NCI-H2107 treated with DMSO at 0.1 percent for 48 hours (cell line): Measurements from ENCODE around the gene HOXD10.

Experiments
- DNase-seq: peaks from one replicate; lab custom pipeline; 2025; ENCODE audit not compliant: unreplicated experiment; lab: John Stamatoyannopoulos, UW

Gene HOXD10

DNA sequence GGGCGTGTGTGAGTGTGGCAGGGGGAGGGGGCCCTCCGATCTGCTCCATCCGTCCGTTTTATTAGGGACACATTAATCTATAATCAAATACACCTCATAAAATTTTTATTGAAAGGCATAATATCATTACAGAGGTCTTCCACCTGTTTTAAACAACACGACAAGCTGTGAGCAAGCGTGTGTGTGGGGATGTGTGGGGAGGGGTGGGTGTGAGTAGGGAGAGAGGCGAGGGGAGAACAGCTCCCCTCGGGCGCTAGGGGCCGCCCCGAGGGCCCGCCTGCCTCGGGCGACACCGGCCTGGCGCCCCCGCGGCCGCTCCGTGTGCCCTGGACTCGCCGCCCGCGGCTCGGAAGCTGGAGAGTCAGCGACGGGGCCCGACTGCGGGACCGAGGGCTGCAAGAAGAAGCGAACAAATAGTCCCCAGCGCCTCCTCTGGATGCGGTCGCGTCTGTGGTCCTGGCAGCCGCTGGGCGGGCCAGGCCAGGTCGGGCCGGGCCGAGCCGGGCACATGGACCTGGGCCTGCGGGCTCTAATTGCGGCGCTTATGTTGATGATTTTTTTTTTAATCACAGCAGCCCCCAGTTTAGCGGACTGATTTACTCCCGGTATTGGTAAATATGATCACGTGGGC lies 5.6 kb downstream of the HOXD10 start:
- DNase-seq: no peak

DNA sequence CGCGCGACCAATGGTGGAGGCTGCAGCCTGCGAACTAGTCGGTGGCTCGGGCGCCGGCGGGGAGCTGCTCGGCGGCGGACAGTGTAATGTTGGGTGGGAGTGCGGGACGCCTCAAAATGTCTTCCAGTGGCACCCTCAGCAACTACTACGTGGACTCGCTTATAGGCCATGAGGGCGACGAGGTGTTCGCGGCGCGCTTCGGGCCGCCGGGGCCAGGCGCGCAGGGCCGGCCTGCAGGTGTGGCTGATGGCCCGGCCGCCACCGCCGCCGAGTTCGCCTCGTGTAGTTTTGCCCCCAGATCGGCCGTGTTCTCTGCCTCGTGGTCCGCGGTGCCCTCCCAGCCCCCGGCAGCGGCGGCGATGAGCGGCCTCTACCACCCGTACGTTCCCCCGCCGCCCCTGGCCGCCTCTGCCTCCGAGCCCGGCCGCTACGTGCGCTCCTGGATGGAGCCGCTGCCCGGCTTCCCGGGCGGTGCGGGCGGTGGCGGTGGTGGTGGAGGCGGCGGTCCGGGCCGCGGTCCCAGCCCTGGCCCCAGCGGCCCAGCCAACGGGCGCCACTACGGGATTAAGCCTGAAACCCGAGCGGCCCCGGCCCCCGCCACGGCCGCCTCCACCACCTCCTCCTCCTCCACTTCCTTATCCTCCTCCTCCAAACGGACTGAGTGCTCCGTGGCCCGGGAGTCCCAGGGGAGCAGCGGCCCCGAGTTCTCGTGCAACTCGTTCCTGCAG lies 6.3 kb downstream of the HOXD10 start, which contains the start of gene HOXD9:
Gene HOXD9 (plus strand): TSS at position 37 of the 728 bp plus-strand sequence. CDS start 50 bp downstream, at position 87.
- DNase-seq: no peak

DNA sequence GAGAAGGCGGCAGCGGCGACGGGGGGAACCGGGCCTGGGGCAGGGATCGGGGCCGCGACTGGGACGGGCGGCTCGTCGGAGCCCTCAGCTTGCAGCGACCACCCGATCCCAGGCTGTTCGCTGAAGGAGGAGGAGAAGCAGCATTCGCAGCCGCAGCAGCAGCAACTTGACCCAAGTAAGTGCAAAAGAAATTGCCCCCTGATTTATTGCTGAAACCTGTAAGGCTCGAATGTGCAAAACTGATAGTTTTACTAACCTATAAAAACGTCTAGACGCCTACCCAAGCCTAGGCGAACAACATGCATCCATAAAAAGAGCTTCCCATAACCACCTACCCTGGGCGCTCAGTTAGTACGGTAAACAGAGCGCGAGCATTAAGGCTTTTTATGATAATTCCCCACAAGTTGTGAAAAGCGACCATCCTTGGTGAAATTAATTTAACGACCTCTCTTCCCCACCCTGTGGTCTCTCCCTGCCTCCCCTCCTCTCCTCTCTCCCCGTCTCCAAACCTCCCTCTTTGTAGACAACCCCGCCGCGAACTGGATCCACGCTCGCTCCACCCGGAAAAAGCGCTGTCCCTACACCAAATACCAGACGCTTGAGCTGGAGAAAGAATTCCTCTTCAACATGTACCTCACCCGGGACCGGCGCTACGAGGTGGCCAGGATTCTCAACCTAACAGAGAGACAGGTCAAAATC lies 7.0 kb downstream of the HOXD10 start:
- DNase-seq: no peak

DNA sequence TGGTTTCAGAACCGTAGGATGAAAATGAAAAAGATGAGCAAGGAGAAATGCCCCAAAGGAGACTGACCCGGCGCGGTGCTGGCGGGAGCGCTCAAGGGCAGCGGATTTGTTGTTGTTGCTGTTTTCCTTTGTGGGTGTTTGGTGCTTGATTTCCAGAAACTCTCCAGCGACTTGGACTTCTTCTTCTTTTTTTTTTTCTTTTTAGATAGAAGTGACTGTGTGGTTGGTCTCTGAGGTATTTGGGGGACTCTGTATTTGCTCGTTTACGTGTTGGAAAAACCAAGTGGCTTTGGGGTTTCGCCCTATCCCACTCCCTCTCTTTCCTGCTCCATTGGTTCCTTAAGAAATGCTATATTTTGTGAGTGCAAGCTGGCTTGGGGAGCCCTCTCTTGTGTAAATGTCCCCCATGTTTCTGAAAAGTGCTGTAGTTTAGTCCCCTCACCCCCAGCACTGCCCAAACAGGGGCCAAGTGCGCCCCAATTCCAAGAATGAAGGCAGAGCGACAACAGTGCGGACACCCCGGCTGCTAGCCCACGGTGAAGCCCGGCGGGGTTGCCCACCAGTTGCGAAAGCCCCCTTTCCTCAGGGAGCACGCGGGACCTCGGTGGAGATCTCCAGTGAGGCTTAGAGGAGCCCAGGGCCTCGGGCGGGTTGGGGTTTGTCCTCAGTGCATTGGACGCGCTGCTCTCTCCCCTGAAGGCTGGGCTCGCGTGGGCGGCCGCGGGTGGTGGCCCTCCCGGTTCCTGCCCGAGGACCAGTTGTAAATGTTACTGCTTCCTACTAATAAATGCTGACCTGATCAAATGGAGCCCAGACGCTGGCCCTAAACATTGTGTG lies 7.8 kb downstream of the HOXD10 start:
- no peak for DNase-seq

DNA sequence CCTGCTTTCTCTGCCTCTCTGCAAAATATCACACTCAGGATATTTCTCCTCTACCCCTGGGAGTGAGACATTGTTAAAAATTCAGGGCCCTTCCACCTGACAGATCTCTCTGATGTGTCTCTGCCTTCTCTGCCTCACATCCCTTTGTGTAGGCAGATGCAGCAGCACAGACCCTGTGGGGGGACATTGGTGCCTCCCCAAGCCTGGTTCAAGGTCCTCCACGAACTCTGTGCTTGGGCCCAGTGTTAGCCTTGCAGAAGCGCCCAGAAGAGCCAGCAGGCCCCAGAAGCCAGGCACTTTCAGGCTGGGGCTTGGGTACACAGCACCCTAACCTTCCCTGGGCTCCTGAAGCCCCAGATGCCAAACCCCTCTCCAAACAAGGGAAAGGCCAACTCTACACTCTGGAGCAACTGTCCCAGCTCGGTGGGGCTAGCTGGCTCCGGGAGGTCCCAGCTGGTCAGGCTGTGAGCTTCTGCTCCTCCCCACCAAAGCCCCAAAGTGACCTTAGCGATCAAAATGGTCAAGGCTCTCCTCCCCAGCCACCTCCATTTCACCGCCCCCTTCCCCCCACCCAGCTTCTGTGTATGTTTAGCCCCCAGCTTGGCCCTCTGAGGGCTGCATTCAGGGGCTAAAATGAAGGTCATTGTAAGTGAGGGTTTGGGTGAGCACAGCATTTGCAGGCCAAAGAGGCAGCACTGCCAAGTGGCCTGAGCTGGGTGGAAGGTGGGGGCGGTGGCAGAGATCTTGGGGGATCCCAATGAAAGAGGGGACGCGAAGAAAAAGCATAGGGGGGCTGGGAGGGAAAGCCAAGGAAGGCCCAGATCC lies 8.6 kb downstream of the HOXD10 start:
- DNase-seq: no peak

DNA sequence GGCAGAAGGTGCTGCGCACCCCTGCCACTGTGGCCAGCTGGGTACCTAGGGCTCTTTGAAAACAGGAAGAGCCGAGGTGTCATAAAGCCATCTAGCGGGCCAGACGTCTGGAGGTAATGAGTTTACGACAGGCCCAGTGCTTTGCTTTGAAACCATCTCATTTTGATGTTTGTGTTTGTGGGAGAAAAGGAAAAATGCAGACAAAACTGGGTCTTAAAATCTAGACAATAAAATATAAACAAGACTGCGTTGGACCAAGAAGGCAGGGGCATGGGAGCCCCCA lies 9.1 kb downstream of the HOXD10 start:
- no peak for DNase-seq

DNA sequence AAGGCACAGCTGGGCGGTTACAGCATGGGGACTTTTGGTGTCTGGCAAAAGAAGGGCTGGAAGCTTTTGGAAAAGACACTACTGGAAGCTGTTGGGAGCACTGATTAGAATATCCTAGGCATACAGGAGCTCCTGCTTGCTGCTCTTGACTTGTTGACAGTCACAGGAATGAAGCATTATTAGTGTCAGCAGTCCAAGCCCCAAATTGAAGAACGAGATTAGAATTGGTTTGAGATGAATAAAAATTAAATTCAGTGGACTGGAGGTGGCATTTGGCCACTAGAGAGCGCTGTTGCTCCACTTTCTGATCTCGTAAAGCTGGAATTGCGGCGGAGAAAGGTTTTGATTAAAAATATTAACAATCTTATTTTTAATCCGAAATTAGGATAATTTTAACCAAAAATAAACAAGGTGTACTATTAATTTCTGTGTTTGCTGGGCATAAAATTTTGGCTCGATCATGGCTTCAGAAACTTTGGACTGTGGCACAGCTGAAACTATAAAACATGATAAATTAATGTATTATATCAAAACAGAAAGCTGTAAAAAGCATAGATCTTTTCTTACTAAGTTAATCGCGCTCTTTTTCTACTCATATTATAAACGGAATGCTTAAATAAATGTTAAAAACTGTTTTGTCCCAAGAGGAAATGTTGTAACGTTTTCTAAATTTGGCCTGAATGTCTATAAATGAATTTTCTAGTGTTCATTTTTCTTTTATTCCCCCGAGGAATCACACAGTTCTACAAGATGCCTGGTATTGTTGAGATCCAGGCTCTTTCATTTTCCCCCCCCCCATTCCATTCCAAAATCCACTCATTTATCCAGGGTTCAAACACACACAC lies 10.6 kb downstream of the HOXD10 start:
- DNase-seq: no peak

DNA sequence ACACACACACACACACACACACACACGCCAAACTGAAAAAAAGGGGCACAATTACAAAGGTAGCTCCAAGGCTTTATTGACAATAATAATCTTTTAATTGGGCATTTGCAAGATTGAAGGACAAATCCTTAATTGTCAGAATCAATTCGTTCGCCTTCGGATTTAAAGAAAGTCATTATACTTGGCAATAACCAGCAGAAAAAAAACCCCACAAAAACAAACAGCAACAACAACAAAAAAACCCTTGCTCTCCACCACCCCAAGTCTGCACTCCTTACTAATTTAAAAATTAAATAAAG lies 11.1 kb downstream of the HOXD10 start:
- DNase-seq: no peak

DNA sequence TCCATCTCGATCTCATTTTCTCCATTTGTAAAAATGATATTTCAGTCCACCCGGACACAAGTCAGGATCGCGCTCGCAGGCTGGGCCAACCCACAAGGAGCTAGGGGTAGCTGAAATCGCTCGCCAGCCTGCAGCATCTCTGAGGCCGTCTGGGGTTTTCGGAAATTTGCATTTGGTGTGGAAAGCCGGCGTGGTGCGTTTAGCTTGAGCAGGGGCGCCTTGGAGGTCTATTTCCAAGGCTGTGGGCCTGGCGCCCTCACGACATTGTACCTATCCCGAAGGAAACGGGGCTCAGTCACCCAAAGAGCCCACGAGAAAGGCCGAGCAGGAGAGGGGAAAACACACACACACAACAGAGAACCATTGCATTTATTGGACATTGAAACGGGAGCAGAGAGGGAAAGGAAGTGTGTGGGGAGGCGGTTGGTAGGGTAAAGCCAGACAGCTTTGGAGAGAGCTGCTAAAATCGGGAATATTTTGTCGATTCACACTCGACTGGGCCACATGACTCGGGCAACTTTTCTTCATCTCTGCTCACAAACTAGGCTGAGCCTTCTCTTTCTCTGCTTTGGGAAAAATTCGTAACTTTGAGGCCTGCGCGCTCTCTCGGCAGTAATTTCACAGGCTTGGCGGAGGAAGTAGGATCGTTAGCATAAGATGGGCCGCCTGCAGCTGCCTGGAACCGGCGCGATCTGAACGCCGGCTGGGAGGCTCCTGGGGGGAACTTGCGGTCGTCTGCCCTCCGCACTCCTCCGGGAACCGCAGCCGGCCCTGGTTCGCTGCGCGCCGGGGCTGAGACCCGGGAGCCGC lies 11.8 kb downstream of the HOXD10 start:
- no peak for DNase-seq

DNA sequence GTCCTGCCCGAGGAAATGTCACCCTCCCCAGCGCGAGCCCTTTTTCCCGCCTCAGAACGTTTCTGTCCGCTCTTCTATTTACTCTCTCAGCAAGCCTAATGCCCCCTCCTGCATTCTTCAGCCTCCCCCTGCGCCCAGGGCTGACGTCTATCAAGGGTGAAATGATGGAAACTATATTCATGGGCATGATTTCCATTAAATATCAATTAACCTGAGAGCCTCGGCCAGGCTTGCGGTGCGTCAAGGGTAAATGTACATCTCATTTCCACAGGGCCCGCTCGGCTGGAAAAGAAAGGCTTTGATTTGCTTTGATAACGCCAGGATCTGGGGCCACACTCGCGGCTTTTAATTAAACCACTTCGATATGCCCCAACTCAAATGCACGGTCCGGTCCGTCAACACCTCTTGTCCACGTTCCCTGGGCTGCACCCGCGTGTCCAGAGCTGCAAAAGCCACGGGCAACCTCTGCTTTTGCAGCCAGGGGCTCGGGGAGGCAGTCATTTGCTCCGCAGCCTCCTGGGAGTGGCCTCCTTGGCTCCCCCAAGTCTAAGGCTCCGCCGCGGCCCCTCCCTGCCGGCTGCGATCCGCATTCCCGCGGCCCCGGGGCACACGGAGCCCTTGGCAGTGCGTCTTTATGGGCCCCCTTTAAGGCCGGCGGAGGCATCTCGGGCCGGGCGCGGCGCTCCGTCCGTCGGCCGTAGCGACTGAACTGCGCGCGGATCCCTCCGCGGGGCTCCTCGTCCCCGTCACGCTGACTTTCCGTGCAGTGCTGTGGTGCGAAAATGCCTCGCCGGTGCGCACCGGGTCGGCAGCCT lies 12.6 kb downstream of the HOXD10 start, which contains the start of gene HOXD8:
Gene HOXD8 (plus strand): TSS at position 724 of the 815 bp plus-strand sequence. CDS start 662 bp downstream, outside the sequence.
- no peak for DNase-seq

DNA sequence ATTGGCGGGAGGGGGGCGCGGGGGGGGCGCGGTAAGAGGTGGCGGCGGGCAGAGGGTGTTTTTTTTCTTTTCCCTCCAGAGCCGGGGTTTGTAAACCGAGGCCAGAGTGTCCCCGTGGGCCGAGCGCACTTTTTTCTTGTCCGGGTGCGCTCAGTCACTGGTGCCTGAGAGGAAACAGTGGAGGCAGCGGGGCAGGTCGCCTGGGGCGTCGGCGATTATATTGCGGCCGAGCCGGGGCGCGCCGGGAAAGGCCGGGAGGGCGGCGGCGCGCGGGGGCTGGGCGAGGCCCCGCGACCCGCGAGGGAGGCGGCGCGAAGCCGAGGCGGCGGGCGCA lies 13.2 kb downstream of the HOXD10 start:
- no peak for DNase-seq

DNA sequence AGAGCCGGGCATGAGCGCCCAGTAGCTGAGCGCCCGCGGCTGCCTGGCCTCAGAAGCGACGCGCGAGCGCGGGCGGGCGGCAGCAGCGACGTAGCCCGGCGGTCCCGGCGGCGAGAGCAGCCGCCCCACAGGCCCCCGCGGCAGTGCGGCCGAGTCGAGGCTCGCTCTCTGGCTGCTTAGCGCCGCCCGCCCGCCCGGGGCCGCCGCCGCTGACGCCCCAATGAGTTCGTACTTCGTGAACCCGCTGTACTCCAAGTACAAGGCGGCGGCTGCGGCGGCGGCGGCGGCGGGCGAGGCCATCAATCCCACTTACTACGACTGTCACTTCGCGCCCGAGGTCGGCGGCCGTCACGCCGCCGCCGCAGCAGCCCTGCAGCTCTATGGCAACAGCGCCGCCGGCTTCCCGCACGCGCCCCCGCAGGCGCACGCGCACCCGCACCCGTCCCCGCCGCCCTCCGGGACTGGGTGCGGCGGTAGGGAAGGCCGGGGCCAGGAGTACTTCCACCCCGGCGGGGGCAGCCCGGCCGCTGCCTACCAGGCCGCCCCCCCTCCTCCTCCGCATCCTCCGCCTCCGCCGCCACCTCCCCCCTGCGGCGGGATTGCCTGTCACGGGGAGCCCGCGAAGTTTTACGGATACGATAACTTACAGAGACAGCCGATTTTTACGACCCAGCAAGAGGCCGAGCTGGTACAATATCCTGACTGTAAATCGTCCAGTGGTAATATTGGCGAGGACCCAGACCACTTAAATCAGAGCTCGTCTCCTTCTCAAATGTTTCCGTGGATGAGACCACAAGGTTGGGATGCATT lies 13.8 kb downstream of the HOXD10 start:
- DNase-seq: no peak

DNA sequence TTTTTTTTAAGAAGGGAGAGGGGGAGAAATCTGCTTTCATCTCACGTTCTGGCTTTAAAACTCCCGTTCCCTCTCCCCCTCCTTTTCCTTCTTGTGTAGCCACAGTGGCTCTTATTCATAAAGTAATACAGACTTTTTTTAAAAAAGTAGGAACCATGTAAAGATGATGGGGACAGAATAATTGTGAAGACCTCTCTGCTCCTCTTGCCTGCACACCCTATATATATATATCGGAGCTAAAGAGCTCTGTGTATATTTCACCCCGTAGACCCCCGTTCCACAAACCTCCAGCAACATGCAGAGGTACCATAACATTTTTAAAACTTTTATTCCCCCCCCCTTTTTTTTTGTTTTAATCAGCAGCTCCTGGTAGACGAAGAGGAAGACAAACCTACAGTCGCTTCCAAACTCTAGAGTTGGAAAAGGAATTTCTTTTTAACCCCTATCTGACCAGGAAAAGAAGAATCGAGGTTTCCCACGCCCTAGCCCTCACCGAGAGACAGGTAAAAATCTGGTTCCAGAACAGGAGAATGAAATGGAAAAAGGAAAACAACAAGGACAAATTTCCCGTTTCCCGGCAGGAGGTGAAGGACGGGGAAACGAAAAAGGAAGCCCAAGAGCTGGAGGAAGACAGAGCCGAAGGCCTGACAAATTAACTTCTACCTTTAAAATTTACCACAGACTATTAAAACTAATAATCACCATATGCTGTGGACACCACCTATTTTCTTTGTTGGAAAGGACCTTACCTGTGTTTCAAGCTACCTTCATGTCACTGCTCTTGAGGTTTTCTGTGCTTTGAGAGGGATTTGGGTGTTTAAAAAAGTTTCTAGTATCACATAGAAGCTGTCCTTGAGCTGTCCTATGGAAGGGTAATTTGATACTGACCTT lies 14.6 kb downstream of the HOXD10 start:
- no peak for DNase-seq

DNA sequence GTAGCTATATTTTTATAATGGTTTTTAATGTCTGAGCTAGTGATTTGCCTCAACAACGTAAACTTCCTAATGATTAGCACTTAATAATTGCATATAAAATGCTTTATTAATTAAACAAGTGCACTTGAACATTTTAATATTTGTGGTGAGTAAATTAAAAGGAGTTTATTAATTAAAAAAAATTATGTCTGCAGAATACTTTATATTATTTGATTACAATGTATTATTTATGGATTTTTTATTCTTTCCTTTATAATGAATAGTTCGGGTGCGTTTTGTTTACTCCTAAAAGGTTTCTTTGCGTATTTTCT lies 15.2 kb downstream of the HOXD10 start:
- no peak for DNase-seq

DNA sequence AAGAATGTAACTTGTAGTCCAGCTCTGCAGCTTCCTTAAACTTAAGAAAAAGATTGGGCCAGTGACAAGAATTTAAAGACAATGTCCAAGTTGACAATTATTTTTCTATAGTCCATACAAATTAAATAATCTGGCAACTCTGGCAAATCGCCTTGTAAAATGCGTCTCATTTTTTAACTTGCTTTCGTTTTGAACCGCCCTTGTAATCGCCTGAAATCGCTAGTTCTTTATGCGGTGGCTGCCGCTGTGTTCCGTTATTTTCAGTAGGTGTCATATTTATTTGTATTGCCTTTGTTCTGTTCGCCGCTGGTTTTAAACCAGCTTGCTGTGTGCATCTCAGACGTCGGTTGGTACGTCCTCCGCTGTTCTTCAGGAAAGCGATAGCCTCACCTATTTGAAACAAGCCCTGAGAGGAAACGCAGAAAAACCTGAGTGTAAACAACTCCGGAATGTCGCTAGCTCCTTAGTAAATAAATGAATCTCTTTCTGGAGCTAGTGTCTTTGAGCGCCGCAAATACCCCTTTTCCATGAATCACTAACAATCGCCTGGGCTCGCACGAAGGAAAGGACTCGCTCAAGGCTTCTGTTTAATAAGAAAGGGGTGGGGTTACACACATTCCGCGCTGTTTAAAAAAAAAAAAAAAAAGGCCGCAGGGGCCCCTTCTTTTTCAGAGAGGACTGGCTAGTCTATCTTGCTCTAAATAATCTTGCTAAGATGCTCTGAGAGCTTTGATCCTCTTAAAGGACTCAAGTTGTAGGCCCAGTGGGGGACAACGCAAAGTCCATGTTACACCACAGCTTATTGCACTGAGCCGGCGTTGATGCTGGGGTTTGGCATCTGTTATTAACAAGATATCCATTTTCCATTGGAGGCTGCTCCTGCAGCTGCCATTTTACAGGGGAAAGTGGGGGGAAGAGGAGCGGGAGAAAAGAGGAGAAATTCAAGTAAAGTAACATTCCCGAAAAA lies 15.9 kb downstream of the HOXD10 start:
- no peak for DNase-seq
